Spinal cord (tissue), 10 donors: Measurements from ENCODE around the gene TTC23. TPM values are rescaled to one million over a fixed set of nuclear protein-coding genes. Genes with fewer than 3 reads are reported as not detected.
A peak's percentile ranks its signal among the peaks of the same experiment; 100 is the strongest.

Source experiments
- DNase-seq, 6 donors: peaks; one replicate each; pipeline versions ENCODE4 v3.0.0 to v3.0.0-alpha.2; 2013 to 2015; ENCODE audit warnings: low spot score in 6 of 6, low read depth in 4 of 6
- H3K27ac ChIP-seq: one replicate; pipeline ENCODE4 v1.5.1; 2013; ENCODE audit warnings: low read depth, low read length, control low read depth
- H3K27me3 ChIP-seq: one replicate; pipeline ENCODE4 v1.6.1; 2013; ENCODE audit warnings: low read length; ENCODE audit not compliant: control insufficient read depth, insufficient read depth
- H3K36me3 ChIP-seq: one replicate; pipeline ENCODE4 v1.6.1; 2013; ENCODE audit warnings: low read length; ENCODE audit not compliant: control insufficient read depth, insufficient read depth
- H3K4me1 ChIP-seq: one replicate; pipeline ENCODE4 v1.6.1; 2013; ENCODE audit warnings: low read length; ENCODE audit not compliant: control insufficient read depth, insufficient read depth
- H3K4me3 ChIP-seq: one replicate; pipeline ENCODE4 v1.5.1; 2013; ENCODE audit warnings: low read depth, low read length, control low read depth
- H3K9me3 ChIP-seq: one replicate; pipeline ENCODE4 v1.6.1; 2013; ENCODE audit warnings: low read length; ENCODE audit not compliant: control insufficient read depth, insufficient read depth
- WGBS: methylation state at CpG from one replicate; pipeline ENCODE4 v1.1.5; 2013; ENCODE audit warnings: missing lambda C conversion rate; ENCODE audit not compliant: insufficient coverage; 5-methylcytosine and 5-hydroxymethylcytosine counted together
- polyA plus RNA-seq, 2 donors: library from polyadenylated mRNA; unstranded; fragments of 120-200 nt; gene quantifications; one replicate each; pipeline ENCODE4 v1.2.1, GENCODE V29; 2013; ENCODE audit not compliant: insufficient read length in 2 of 2
- total RNA-seq, 2 donors: library from RNA; depleted of rRNA in 1 of 2; stranded (reverse); fragments of 120-200 nt in 1 of 2; fragments of >200 nt in 1 of 2; gene quantifications; one replicate each; pipeline versions ENCODE4 v1.2.3 to v1.2.4, GENCODE V29; 2013 to 2014
- donor health status: healthy.

TTC23 gene
- total and polyA plus RNA-seq, 4 donors: 14.8 to 23.8 (median 19.0) TPM

DNA sequence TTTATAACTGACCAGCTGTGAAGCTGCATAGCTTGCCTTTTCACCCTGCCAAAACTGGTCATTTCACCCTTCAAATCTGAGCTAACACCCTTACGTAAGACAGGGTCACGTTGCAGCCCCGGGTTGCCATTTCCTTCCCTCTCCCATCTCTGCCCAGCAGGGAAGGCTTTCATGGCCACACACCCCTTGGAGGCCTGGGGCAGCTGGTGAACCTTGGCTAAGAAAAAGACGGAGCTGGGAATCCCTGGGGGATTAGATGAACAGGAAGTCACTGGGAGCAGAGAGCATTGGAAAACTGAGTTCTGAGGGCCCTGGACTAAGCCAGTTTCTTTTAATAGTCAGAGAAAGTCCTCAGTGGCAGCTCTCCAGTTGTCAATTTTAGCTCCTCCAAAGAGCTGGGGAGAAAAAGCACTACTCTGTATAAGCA, 67.8 kb downstream of the TTC23 start:
- WGBS: 36% methylated on average over 1 of the region's 4 CpGs

DNA sequence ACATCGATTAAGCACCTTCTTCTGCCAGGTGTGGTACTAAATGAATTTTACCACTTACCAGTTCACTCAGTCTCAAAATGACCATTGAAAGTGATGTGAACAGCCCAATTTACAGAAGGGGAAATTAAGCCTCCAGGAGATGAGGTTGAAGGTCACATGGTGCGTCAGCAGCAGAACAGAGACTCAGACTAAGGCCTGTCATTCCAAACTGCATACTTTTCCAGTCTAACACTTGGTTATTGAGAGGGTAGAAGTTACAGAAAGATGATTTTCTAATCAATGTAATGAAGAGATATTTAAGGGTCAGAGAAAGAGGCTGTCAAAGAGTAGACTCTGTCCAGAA, 68.4 kb downstream of the TTC23 start:
- no peaks in the 10 kb centered on the region for H3K36me3 ChIP-seq
- no peaks in the 10 kb centered on the region for H3K27me3 ChIP-seq
- H3K9me3 ChIP-seq: no peaks in the 10 kb centered on the region
- H3K4me1 ChIP-seq: no peaks in the 10 kb centered on the region
- DNase-seq: no peak
- WGBS: no CpG with 5 or more reads among the region's 2 CpGs
- H3K4me3 ChIP-seq: no peak overlapping the region
- H3K27ac ChIP-seq: no peak overlapping the region

More for the DNA sequence above, 67.8 kb downstream of the TTC23 start:
- Histone ChIP-seq H3K9me3 (no peaks in the 10 kb centered on the region), H3K36me3 (no peaks in the 10 kb centered on the region), H3K27ac (no peak overlapping the region), H3K4me3 (no peak overlapping the region), H3K4me1 (no peaks in the 10 kb centered on the region), H3K27me3 (no peaks in the 10 kb centered on the region)
- peak in 1 of 6 donors; percentile 45 for DNase-seq

DNA sequence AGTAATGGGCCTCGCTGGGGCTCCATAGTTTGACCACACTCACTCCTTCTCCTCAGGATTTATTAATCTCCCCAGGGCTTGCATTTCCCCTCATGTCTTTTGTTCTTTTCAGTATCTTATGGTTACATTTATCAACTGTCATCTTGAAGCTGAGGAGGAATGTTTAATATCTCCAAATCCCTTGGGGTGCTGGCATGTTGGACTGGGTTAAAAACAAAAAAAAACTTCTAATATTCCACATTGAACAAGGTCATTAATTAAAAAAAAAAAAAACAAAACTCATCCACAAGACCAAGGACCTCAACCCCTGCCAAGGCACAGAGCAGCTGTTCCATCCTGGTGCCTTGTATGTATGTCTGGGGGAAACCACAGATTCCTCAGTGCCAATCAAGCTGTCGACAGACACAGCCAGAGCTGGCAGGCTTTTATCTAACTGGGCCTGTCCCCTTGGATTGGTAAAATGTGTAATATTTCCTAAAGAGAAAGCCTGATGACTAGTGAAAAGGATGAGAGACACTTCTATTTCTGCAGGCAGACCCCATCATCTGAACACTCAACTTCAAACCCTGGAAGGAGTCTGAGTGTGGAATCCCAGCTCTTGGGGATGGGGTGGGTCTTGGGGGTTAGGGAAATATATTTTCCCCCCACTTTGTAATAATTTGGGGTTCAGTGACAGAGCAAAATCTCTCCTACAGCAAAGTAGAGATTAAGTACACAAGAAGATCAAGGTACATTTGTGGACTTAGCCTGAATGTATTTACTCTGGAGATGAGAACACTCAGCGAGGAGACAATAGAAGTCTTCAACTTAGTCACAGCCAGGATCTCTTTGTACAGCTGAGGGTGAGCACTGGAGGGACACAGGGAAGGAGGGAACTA, 69.1 kb downstream of the TTC23 start:
- Histone ChIP-seq H3K4me3 (no peak overlapping the region), H3K36me3 (no peaks in the 10 kb centered on the region), H3K27me3 (no peaks in the 10 kb centered on the region), H3K27ac (no peak overlapping the region), H3K4me1 (peaks cover 2% of the 10 kb centered on the region), H3K9me3 (no peaks in the 10 kb centered on the region)
- peak in 1 of 6 donors; percentile 24 for DNase-seq
- WGBS: 93% methylated on average over 2 of the region's 3 CpGs

DNA sequence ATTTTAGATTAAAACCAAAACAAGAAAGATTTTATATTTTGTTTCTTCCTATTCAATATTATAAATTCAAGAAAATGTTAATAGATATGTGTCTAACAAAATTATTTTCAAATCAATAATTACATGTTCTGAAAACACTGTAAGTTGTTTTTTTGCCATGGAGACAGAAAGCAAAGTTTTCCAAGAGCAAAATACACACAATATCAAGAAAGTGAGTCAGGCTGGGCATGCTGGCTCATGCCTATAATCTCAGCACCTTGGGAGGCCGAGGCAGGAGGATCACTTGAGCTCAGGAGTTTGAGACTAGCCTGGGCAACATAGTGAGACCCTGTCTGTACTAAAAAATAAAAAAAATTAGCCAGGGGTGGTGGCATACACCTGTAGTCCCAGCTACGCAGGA, 71.7 kb downstream of the TTC23 start:
- 82% methylated on average over 2 of the region's 2 CpGs for WGBS
- Histone ChIP-seq H3K36me3 (peaks cover 2% of the 10 kb centered on the region), H3K27ac (no peak overlapping the region), H3K4me1 (peaks cover 10% of the 10 kb centered on the region), H3K27me3 (no peaks in the 10 kb centered on the region), H3K9me3 (no peaks in the 10 kb centered on the region), H3K4me3 (no peak overlapping the region)
- no peak for DNase-seq

- Histone ChIP-seq H3K36me3 (peaks cover 2% of the 10 kb centered on the region), H3K4me3 (no peak overlapping the region), H3K9me3 (no peaks in the 10 kb centered on the region), H3K27ac (no peak overlapping the region), H3K4me1 (peaks cover 10% of the 10 kb centered on the region), H3K27me3 (no peaks in the 10 kb centered on the region)
- WGBS: 86% methylated on average over 1 of the region's 2 CpGs
- no peak for DNase-seq
Measured at GRCh38 chr15:99176757-99177156, 72.6 kb downstream of the TTC23 start.

DNA sequence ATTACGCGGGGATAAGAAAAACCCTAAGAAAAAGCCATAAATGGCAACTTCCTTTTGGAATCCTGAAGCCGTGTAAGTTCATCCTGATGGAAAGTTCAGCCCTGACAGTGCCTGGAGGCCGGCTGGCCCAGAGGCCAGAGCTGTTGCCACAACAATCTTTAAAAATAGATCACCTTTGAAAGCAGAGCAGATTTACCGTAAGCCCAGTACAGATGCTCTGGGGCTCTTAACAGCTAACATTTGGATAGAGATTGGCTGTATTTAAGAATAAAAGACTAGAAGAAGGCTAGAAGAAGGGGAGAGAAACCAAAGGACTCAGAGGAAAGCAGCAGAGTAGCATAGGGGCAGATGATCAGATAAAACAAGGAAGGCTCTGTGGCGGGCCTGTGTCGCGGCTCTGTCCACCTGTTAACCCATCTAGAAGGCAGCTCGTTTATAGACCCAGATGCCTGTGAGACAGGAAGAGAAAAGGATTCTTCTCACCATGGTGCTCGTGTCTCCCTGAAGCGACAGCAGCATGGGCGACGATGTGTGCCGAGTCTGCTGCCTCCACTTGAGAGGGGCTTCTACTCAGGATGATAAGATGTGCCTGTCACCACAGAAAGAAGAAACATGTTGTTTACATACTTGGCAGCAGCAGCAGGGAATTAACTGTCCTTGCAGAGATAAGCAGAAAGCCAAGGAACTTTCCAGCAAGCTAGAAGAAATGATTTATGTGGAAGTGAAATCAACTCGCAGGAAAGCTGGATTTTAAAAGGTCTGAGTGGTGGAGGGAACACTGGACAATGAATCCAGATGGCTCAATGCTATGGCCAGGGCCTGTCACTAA, 74.6 kb downstream of the TTC23 start:
- no peak overlapping the region for H3K27ac ChIP-seq

DNA sequence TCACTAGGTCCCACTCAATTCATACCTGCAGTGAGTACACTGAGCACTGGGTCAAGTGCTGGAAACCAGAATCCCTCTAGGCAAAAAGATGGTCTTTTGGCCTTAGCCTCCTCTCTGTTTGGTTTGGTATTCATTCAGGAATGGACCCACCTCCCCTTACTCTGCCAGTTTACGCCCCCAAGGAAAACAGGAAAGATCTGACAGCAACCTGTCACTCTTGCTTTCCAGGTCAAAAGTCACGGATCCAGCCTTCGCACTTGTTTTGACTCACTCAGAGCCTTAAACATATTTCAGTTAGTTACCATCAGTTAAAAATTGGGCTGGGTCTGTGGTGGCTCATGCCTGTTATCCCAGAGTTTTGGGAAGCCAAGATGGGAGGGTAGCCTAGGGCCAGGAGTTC, 76.4 kb downstream of the TTC23 start:
- 100% methylated on average over 1 of the region's 3 CpGs for WGBS
- no peak overlapping the region for H3K27ac ChIP-seq
- H3K4me1 ChIP-seq: peaks cover 31% of the 10 kb centered on the region
- no peak for DNase-seq
- no peak overlapping the region for H3K4me3 ChIP-seq
- peaks cover 2% of the 10 kb centered on the region for H3K36me3 ChIP-seq
- no peaks in the 10 kb centered on the region for H3K9me3 ChIP-seq
- no peaks in the 10 kb centered on the region for H3K27me3 ChIP-seq

More for the DNA sequence above, 74.6 kb downstream of the TTC23 start:
- peak in 2 of 6 donors; percentile 20 to 24 for DNase-seq
- Histone ChIP-seq H3K36me3 (peaks cover 2% of the 10 kb centered on the region), H3K27me3 (no peaks in the 10 kb centered on the region), H3K9me3 (no peaks in the 10 kb centered on the region), H3K4me3 (no peak overlapping the region), H3K4me1 (peaks cover 22% of the 10 kb centered on the region)
- WGBS: 53% methylated on average over 11 of the region's 15 CpGs

DNA sequence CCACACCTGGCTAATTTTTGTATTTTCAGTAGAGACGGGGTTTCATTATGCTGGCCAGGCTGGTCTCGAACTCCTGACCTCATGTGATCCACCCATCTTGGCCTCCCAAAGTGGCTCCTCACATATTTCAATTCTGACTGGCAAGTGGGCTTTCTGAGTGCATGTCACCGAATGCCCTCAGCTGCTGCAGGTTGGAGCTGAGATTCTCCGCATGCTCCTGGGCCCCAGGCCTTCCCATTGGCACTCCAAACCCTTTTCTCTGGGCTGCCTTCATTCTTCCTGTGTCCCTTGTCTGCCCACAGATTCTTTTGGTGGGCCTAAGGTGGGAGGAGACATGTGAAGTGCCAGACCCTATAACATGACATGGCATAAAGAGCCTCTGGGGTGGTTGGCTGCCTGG, 77.2 kb downstream of the TTC23 start:
- H3K27ac ChIP-seq: no peak overlapping the region
- H3K4me3 ChIP-seq: no peak overlapping the region
- H3K9me3 ChIP-seq: no peaks in the 10 kb centered on the region
- H3K4me1 ChIP-seq: peaks cover 31% of the 10 kb centered on the region
- WGBS: 96% methylated on average over 3 of the region's 4 CpGs
- DNase-seq: no peak
- H3K36me3 ChIP-seq: peaks cover 2% of the 10 kb centered on the region
- no peaks in the 10 kb centered on the region for H3K27me3 ChIP-seq

DNA sequence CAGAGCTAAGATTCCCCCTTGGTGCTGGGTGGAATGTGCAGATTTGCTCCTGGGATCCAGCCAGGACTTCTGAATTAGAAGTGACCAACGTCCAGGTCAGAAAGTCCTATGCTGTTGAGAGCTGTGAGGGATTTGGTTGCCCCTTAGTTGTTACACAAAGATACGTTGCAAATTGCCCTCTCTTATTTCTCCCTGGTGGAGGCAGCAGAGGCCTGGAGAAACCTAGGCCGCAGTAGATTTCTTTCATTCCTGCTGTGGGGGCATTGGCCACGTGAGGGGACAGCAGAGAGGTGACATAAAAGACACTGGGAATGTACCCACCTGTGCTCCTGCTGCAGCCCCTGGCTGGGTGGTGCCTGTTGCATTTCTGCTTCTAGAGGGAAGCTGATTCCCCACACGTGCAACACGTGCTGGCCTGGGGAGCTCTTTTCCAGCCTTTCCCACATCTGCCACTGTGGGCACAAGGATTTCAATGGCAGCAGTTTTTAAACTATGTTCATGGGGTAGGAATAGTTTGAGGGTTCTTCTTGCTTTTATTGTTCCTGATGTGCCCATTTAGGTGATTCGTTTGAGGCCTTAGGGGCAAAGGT, 78.8 kb downstream of the TTC23 start:
- DNase-seq: no peak
- Histone ChIP-seq H3K27me3 (no peaks in the 10 kb centered on the region), H3K4me1 (peaks cover 31% of the 10 kb centered on the region), H3K36me3 (peaks cover 2% of the 10 kb centered on the region), H3K4me3 (no peak overlapping the region), H3K9me3 (no peaks in the 10 kb centered on the region), H3K27ac (no peak overlapping the region)
- 76% methylated on average over 6 of the region's 7 CpGs for WGBS
